ENCODE results near the gene ZNF608. TPM values are rescaled to one million over a fixed set of nuclear protein-coding genes. Genes with fewer than 3 reads are reported as not detected.

The ZNF608 gene
- total and polyA plus RNA-seq, 2 experiments from 2014 or later: 20.5 to 42.4 TPM

GRCh38 chr5:124748687-124749594 is 2.5 kb upstream of the ZNF608 start:
- Histone ChIP-seq H4K20me1 (replicated peaks; ENCODE audit: insufficient read depth) (no peaks in the 10 kb centered on the region), H3F3A (replicated peaks; ENCODE audit: low read depth) (no peaks in the 10 kb centered on the region), H3K27me3 (ENCODE audit: insufficient read depth) (no peaks in the 10 kb centered on the region), H2AFZ (no peak overlapping the region), H3K4me3 (peak overlapping the region; percentile 63), H3K4me2 (peak overlapping the region; percentile 78), H3K36me3 (ENCODE audit: insufficient read depth) (no peaks in the 10 kb centered on the region), H3K4me1 (ENCODE audit: insufficient read depth) (peaks cover 33% of the 10 kb centered on the region), H3K27ac (ENCODE audit: low read depth) (peak overlapping the region; percentile 96), H3K9me2 (ENCODE audit: insufficient read depth) (no peaks in the 10 kb centered on the region), H3K79me2 (replicated peaks; ENCODE audit: insufficient read depth) (peaks cover 35% of the 10 kb centered on the region)
- Mint-ChIP-seq H3K4me1 (peaks cover 22% of the 10 kb centered on the region), H3K27me3 (ENCODE audit: insufficient read depth, low read depth, poor library complexity) (peaks cover 6% of the 10 kb centered on the region), H3K27ac (peak overlapping the region; percentile 98), H3K36me3 (ENCODE audit: low read depth) (peaks cover 2% of the 10 kb centered on the region; the same call in 2 of the 3 replicates), H3K4me3 (no peak overlapping the region), H3K9me3 (no peaks in the 10 kb centered on the region; the same call in 2 of the 3 replicates)
- TF ChIP-seq JUNB (IDR thresholded peaks at IDR 0.05; ENCODE audit: unreplicated experiment): no peak
- no peak for TF ChIP-seq EZH2phosphoT487 (IDR thresholded peaks at IDR 0.05; ENCODE audit: unreplicated experiment)
- no peak for TF ChIP-seq NANOG (IDR thresholded peaks at IDR 0.05; ENCODE audit: borderline replicate concordance)
- TF ChIP-seq EZH2 (IDR thresholded peaks at IDR 0.05; ENCODE audit: low read depth, unreplicated experiment): no peak
- no peak for TF ChIP-seq ETS1 (IDR thresholded peaks at IDR 0.05)
- TF ChIP-seq ZNF462 (CRISPR knock-in tag; IDR thresholded peaks at IDR 0.05): no peak
- peak; percentile 57; the same call in 1 of the 2 replicates for TF ChIP-seq CREB1 (CRISPR knock-in tag; IDR thresholded peaks at IDR 0.05; ENCODE audit: low read depth)
- TF ChIP-seq ZNF114 (CRISPR knock-in tag; IDR thresholded peaks at IDR 0.05): no peak
- TF ChIP-seq CTCF (conservative IDR thresholded peaks at IDR 0.05; ENCODE audit: low read depth in 2 of 2): no peak
- peak; percentile 92 for TF ChIP-seq POLR2AphosphoS5 (IDR thresholded peaks at IDR 0.05; ENCODE audit: low read depth)
- DNase-seq (ENCODE audit: low spot score) (peak; percentile 95), ATAC-seq (peak; percentile 81)

Data from GM23338 (cell line).